Lung (tissue), 12 donors: ENCODE results near the gene TAS2R14. TPM values are rescaled to one million over a fixed set of nuclear protein-coding genes. Genes with fewer than 3 reads are reported as not detected.

Experiments used
- ATAC-seq: fragments of 200-7000 bp; cut with Tn5 transposase; one replicate; pipeline ENCODE4 v1.9.1; 2020; ENCODE audit warnings: moderate number of reproducible peaks; ENCODE audit not compliant: insufficient read depth, low FRiP score
- DNase-seq, 3 donors: peaks; one replicate each; pipeline ENCODE4 v3.0.0-alpha.2; 2013 to 2017
- H3K27ac ChIP-seq, 2 donors: one replicate each; pipeline ENCODE4 v1.5.1; 2013; ENCODE audit warnings: mild to moderate bottlenecking in 2 of 2, moderate library complexity in 2 of 2, control low read depth in 1 of 2, inconsistent platforms in 1 of 2, low read depth in 1 of 2, low read length in 1 of 2
- H3K27me3 ChIP-seq, 3 donors: one replicate each; pipeline ENCODE4 v1.5.1; 2013; ENCODE audit warnings: low read length in 2 of 3; ENCODE audit not compliant: control insufficient read depth in 3 of 3, insufficient read depth in 3 of 3
- H3K36me3 ChIP-seq, 4 donors: one replicate each; pipeline ENCODE4 v1.5.1; 2013; ENCODE audit warnings: low read length in 4 of 4, mild to moderate bottlenecking in 1 of 4, moderate library complexity in 1 of 4; ENCODE audit not compliant: control insufficient read depth in 4 of 4, insufficient read depth in 4 of 4
- H3K4me1 ChIP-seq, 5 donors: one replicate each; pipeline ENCODE4 v1.5.1; 2013; ENCODE audit warnings: low read length in 5 of 5, mild to moderate bottlenecking in 2 of 5, moderate library complexity in 1 of 5; ENCODE audit not compliant: control insufficient read depth in 5 of 5, insufficient read depth in 5 of 5
- H3K4me3 ChIP-seq: one replicate; pipeline ENCODE4 v1.5.1; 2013; ENCODE audit warnings: mild to moderate bottlenecking, control low read depth, moderate library complexity
- H3K9ac ChIP-seq, 2 donors: one replicate each; pipeline ENCODE4 v1.5.1; 2013; ENCODE audit warnings: low read length in 2 of 2, control low read depth in 1 of 2; ENCODE audit not compliant: insufficient read depth in 1 of 2
- H3K9me3 ChIP-seq, 4 donors: one replicate each; pipeline ENCODE4 v1.5.1; 2013; ENCODE audit warnings: low read length in 3 of 4, mild to moderate bottlenecking in 1 of 4, moderate library complexity in 1 of 4; ENCODE audit not compliant: control insufficient read depth in 4 of 4, insufficient read depth in 3 of 4
- WGBS, 2 donors: extraction: QIAGEN DNeasy Blood & Tissue Kit; methylation state at CpG; one replicate each; pipeline ENCODE4 v1.1.7; 2013; 5-methylcytosine and 5-hydroxymethylcytosine counted together
- polyA plus RNA-seq, 2 donors: library from polyadenylated mRNA; stranded (reverse); fragments of 200-250 nt; gene quantifications; one replicate each; pipeline ENCODE4 v1.2.1, GENCODE V29; 2013
- total RNA-seq, 2 donors: library from RNA; depleted of rRNA in 1 of 2; stranded (reverse); fragments of >200 nt in 1 of 2; gene quantifications; one replicate each; pipeline ENCODE4 v1.2.1, GENCODE V29; 2014 to 2021
- TF ChIP-seq, protein P1 (sequence below): IDR thresholded peaks from 2 replicates; pipeline ENCODE4 v1.5.1; 2012; ENCODE audit warnings: mild to moderate bottlenecking; ENCODE audit errors: control extremely low read depth, extremely low read depth
- donor health status: control.
- donor health status: control.
- donor health status: Bipolar disorder and iron deficiency.
- donor health status: healthy.
- donor health status: DM: yes; HTN: yes; CAD: no.

Gene TAS2R14
- total and polyA plus RNA-seq, 4 donors: 0.48 to 13.5 (median 2.0) TPM

- no peak overlapping the region for H3K27ac ChIP-seq
- H3K27me3 ChIP-seq: no peaks in the 10 kb centered on the region
- peaks cover 0 to 2% (median under 1%) of the 10 kb centered on the region in 4 donors for H3K36me3 ChIP-seq
- peaks cover 0 to 7% (median 2%) of the 10 kb centered on the region in 5 donors for H3K4me1 ChIP-seq
- DNase-seq: no peak
- no peak overlapping the region for H3K9ac ChIP-seq
- TF ChIP-seq, protein P1, sequence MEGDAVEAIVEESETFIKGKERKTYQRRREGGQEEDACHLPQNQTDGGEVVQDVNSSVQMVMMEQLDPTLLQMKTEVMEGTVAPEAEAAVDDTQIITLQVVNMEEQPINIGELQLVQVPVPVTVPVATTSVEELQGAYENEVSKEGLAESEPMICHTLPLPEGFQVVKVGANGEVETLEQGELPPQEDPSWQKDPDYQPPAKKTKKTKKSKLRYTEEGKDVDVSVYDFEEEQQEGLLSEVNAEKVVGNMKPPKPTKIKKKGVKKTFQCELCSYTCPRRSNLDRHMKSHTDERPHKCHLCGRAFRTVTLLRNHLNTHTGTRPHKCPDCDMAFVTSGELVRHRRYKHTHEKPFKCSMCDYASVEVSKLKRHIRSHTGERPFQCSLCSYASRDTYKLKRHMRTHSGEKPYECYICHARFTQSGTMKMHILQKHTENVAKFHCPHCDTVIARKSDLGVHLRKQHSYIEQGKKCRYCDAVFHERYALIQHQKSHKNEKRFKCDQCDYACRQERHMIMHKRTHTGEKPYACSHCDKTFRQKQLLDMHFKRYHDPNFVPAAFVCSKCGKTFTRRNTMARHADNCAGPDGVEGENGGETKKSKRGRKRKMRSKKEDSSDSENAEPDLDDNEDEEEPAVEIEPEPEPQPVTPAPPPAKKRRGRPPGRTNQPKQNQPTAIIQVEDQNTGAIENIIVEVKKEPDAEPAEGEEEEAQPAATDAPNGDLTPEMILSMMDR: no peak
- H3K9me3 ChIP-seq: peaks cover 0 to 3% (median 0%) of the 10 kb centered on the region in 4 donors
- no peak overlapping the region for H3K4me3 ChIP-seq
- 93 to 100% methylated on average over 1 of the region's 1 CpG for WGBS, 2 donors
- ATAC-seq: no peak
Observed at GRCh38 chr12:10965476-10965875, 26.4 kb upstream of the TAS2R14 start.

DNA sequence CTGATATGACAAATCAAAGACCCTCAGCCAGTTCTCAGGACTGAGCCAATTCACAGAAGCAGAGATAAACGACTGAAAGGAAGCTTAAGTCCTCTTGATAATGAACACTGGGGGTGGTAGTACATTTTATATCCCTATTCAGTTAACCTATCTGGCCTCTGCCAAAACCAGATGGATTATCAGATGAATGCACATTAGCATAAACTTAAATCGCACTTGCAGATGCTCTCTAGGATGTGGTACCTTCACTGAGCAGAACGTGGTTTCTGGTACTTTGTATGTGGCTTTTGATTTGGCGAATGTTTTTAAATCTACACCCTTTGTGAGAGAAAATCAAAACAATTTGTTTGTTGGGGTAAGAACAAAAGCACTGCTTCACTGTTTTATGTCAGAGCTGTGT, 21.1 kb upstream of the TAS2R14 start:
- Histone ChIP-seq H3K9me3 (peaks cover 0 to 3% (median 1%) of the 10 kb centered on the region in 4 donors), H3K36me3 (peaks cover 0 to 2% (median under 1%) of the 10 kb centered on the region in 4 donors), H3K27ac (no peak overlapping the region), H3K9ac (no peak overlapping the region), H3K4me1 (no peaks in the 10 kb centered on the region), H3K27me3 (no peaks in the 10 kb centered on the region), H3K4me3 (no peak overlapping the region)
- DNase-seq: no peak
- ATAC-seq: no peak
- TF ChIP-seq, protein P1: no peak
- 59 to 62% methylated on average over 4 of the region's 4 CpGs for WGBS, 2 donors

- peaks cover 0 to 3% (median 1%) of the 10 kb centered on the region in 4 donors for H3K9me3 ChIP-seq
- no peak overlapping the region for H3K9ac ChIP-seq
- no peak overlapping the region for H3K27ac ChIP-seq
- H3K36me3 ChIP-seq: peaks cover 0 to 2% (median under 1%) of the 10 kb centered on the region in 4 donors
- ATAC-seq (no peak), DNase-seq (peak; percentile 25 to 75 (median 74))
- no peaks in the 10 kb centered on the region for H3K27me3 ChIP-seq
- no peak overlapping the region for H3K4me3 ChIP-seq
- TF ChIP-seq, protein P1: no peak
- WGBS, 2 donors: 87 to 94% methylated on average over 2 of the region's 2 CpGs
- no peaks in the 10 kb centered on the region for H3K4me1 ChIP-seq
Observed at GRCh38 chr12:10959804-10960203, 20.7 kb upstream of the TAS2R14 start.

GRCh38 chr12:10957741-10958140, 18.7 kb upstream of the TAS2R14 start:
- Histone ChIP-seq H3K4me1 (no peaks in the 10 kb centered on the region), H3K9me3 (peaks cover 0 to 3% (median 3%) of the 10 kb centered on the region in 4 donors), H3K36me3 (peaks cover 0 to 2% (median under 1%) of the 10 kb centered on the region in 4 donors), H3K4me3 (no peak overlapping the region), H3K27ac (no peak overlapping the region), H3K9ac (no peak overlapping the region), H3K27me3 (no peaks in the 10 kb centered on the region)
- no peak for ATAC-seq
- TF ChIP-seq, protein P1: no peak
- no peak for DNase-seq
